IPS-18c (cell line): ENCODE results near the gene KIF11.
"Not testable (repeated sequence)": the region's sequence is repeated elsewhere in the genome, so short reads cannot be mapped to it uniquely, and the experiment has no call there.

ENCODE experiments used
- H3K4me3 ChIP-seq: 2 replicates; pipeline ENCODE4 v1.7.0; 2013; ENCODE audit warnings: low read depth, mild to moderate bottlenecking, low read length, moderate library complexity; ENCODE audit not compliant: insufficient read depth
- H3K9me3 ChIP-seq: one replicate; pipeline ENCODE4 v1.6.1; 2013; ENCODE audit warnings: mild to moderate bottlenecking, low read length, moderate library complexity; ENCODE audit not compliant: control insufficient read depth, insufficient read depth

KIF11 gene

GRCh38 chr10:92650864-92651263 is 57.9 kb downstream of the KIF11 start:
- not testable (repeated sequence) for H3K9me3 ChIP-seq, H3K4me3 ChIP-seq

GRCh38 chr10:92655426-92655825 is 62.5 kb downstream of the KIF11 start:
- no peak overlapping the region for H3K4me3 ChIP-seq
- H3K9me3 ChIP-seq = no peaks in the 10 kb centered on the region

- Histone ChIP-seq H3K4me3 (no peak overlapping the region), H3K9me3 (no peaks in the 10 kb centered on the region)
Measured at GRCh38 chr10:92656266-92656961, 63.5 kb downstream of the KIF11 start.

- H3K9me3 ChIP-seq = no peaks in the 10 kb centered on the region
- H3K4me3 ChIP-seq = no peak overlapping the region
Measured at GRCh38 chr10:92657024-92657423, 64.1 kb downstream of the KIF11 start.

- no peaks in the 10 kb centered on the region for H3K9me3 ChIP-seq
- no peak overlapping the region for H3K4me3 ChIP-seq
Measured at GRCh38 chr10:92662848-92663247, 69.9 kb downstream of the KIF11 start.

- H3K4me3 ChIP-seq = no peak overlapping the region
- no peaks in the 10 kb centered on the region for H3K9me3 ChIP-seq
Measured at GRCh38 chr10:92664322-92664721, 71.4 kb downstream of the KIF11 start.

- H3K9me3 ChIP-seq = no peaks in the 10 kb centered on the region
- no peak overlapping the region for H3K4me3 ChIP-seq
Measured at GRCh38 chr10:92667078-92667477, 74.1 kb downstream of the KIF11 start.

- H3K9me3 ChIP-seq = peaks cover 2% of the 10 kb centered on the region
- no peak overlapping the region for H3K4me3 ChIP-seq
Measured at GRCh38 chr10:92677708-92678107, 84.8 kb downstream of the KIF11 start.

- Histone ChIP-seq H3K4me3 (no peak overlapping the region), H3K9me3 (peaks cover 2% of the 10 kb centered on the region)
Measured at GRCh38 chr10:92678206-92678605, 85.3 kb downstream of the KIF11 start.

GRCh38 chr10:92681306-92681834 is 88.4 kb downstream of the KIF11 start:
- peaks cover 2% of the 10 kb centered on the region for H3K9me3 ChIP-seq
- H3K4me3 ChIP-seq = no peak overlapping the region

GRCh38 chr10:92688573-92688926 is 95.6 kb downstream of the KIF11 start:
- no peak overlapping the region; the same call in 1 of the 2 replicates for H3K4me3 ChIP-seq
- H3K9me3 ChIP-seq = no peaks in the 10 kb centered on the region

GRCh38 chr10:92688927-92689662 is 96.2 kb downstream of the KIF11 start:
- peak overlapping the region; percentile 43 for H3K4me3 ChIP-seq
- H3K9me3 ChIP-seq = no peaks in the 10 kb centered on the region

GRCh38 chr10:92689663-92690210 is 96.8 kb downstream of the KIF11 start, which contains the start of gene HHEX:
Gene HHEX, plus strand, starts transcription at chr10:92689955. Its CDS starts 32 bp downstream, at chr10:92689987.
- H3K9me3 ChIP-seq = no peaks in the 10 kb centered on the region

GRCh38 chr10:92690211-92690914 is 97.4 kb downstream of the KIF11 start:
- Histone ChIP-seq H3K9me3 (no peaks in the 10 kb centered on the region), H3K4me3 (peak overlapping the region; percentile 54)

More at GRCh38 chr10:92689663-92690210, 96.8 kb downstream of the KIF11 start, which contains the start of gene HHEX:
- peak within 1 kb of the TSS; percentile 54 for H3K4me3 ChIP-seq

- Histone ChIP-seq H3K9me3 (no peaks in the 10 kb centered on the region), H3K4me3 (peak overlapping the region; percentile 54)
Measured at GRCh38 chr10:92690915-92691590, 98.1 kb downstream of the KIF11 start.

GRCh38 chr10:92691591-92692079 is 98.7 kb downstream of the KIF11 start:
- Histone ChIP-seq H3K4me3 (peak overlapping the region; percentile 54), H3K9me3 (no peaks in the 10 kb centered on the region)
